GM19468 (cell line): ENCODE data around the gene MYO9A.

ENCODE experiments used
- ATAC-seq: cut with Tn5 transposase; IDR thresholded peaks from one replicate; pipeline ENCODE4 v1.9.1; 2021; ENCODE audit warnings: mild to moderate bottlenecking, moderate library complexity, moderate number of reproducible peaks; ENCODE audit not compliant: unreplicated experiment; ENCODE audit errors: extremely low read depth

The MYO9A gene

GRCh38 chr15:71974211-71974610 is 143.7 kb downstream of the MYO9A start:
- no peak for ATAC-seq

- ATAC-seq = no peak
Observed at GRCh38 chr15:71973366-71973765, 144.6 kb downstream of the MYO9A start.

- no peak for ATAC-seq
Observed at GRCh38 chr15:71971905-71972304, 146.0 kb downstream of the MYO9A start.

DNA sequence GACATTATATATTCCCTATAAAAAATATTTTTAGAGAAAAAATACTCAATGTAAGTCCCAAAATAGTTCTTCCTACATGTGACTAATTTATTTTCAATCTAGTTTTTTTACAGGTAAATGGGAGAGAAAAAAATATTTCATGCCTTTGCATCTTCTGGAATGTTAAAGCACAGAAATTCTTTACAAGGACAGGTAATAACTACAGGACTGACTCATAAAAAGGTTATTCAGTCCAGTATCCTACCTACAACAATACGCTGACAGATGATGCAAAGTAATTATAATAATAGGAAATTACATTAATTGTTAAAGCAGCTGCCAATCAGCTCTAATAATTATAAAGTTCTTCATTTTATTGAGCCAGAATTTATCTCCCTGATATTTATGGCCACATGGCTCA is 147.5 kb downstream of the MYO9A start:
- no peak for ATAC-seq

GRCh38 chr15:71962537-71962936 is 155.4 kb downstream of the MYO9A start:
- no peak for ATAC-seq

DNA sequence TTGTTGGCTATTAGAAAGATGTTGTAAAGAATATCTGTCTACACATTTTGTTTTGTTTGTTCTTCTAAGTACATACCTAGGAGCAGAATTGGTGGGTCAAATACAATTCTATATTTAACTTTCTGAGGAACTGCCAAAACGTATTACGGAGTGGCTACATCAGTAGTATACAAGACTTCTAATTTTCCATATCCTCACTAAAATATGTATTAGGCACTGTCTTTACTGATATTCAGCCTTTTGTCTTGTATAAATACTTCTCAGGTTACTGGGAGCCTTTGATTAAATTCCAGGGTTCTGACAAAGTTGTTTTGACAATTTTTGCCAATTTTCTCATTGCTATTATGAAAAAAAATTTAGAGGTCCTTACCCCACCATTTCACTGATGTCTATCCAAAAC is 160.9 kb downstream of the MYO9A start:
- no peak for ATAC-seq

DNA sequence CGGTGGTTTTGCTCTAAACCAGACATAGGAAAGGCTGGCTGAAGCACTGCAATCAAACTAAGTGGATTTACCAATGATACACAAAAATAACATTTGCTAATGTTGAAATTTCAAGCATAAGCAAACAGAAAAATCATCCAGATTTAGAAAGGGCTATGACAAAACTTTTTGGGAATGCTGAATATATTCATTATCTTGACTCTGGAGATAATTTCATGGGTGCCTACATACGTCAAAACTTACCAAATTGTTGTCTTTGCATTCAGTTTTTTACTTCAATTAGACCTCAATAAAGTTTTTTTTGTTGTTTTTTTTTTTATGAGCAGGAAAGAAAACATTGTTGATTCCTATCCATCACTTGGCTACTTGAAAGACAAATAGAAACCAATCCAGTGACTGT is 166.8 kb downstream of the MYO9A start:
- ATAC-seq = no peak

GRCh38 chr15:71945012-71945411 is 172.9 kb downstream of the MYO9A start:
- no peak for ATAC-seq

GRCh38 chr15:71943806-71944205 is 174.1 kb downstream of the MYO9A start:
- ATAC-seq = no peak

DNA sequence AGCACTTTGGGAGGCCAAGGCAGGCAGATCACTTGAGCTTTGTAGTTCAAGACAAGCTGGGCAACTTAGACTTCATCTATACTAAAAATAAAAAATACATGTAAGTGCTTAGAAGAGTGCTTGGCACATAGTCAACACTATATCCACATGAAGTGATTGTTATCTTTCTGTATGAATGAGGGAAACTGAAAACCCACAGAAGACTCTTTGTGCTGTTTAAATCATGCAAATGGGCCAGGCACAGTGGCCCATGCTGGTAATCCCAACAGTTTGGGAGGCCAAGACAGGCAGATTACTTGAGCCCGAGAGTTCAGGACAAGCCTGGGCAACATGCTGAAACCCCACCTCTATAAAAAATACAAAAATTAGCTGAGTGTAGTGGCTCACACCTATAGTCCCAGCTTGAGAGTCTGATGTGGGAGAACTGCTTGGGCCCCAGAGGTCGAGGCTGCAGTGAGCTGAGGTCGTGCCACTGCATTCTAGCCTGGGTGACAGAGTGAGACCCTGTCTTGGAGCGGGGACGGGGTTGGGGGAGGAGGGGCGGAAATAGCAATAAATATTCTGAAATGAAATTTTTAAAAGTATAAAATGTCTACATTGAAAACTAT is 177.9 kb downstream of the MYO9A start:
- no peak for ATAC-seq

GRCh38 chr15:71937650-71938311 is 180.2 kb downstream of the MYO9A start:
- no peak for ATAC-seq

GRCh38 chr15:71934446-71934845 is 183.5 kb downstream of the MYO9A start:
- no peak for ATAC-seq

DNA sequence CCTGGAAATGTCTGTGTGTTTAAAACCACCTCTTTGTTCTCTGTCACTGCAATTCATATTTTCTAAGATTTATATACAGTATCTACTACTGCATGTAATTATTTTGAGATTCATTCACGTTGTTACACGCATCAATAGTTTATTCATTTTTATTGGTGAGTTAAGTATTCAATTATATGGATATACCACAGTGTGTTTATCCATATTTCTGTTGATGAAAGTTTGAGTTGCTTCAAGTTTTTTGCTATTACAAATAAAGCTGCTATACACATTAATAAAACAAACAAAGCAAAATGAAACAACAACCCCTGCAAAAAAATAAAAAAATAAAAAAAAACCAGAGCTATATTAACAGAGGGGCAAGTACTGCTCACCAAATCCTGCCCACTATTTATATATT is 185.3 kb downstream of the MYO9A start:
- ATAC-seq = no peak

- no peak for ATAC-seq
Observed at GRCh38 chr15:71931261-71931660, 186.7 kb downstream of the MYO9A start.

GRCh38 chr15:71925145-71925544 is 192.8 kb downstream of the MYO9A start:
- no peak for ATAC-seq

DNA sequence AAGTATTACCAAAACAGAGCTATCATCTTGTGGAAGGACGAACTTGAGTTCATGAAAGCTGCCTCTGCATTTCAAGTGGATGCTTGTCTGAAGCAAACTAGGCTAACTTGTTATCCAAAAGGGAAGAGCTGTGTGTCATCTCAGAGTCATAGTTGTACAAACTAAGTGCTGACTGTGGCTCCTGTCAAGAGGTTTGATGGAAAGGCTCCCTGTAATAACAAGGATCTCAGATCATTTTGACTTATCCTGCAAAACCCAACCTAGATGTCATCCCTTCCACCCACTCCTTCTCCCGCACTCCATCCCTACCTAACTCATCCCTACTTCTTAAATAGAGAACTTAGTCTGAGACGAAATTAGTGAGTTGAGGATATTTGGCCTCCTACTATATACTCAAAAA is 196.8 kb downstream of the MYO9A start:
- ATAC-seq = no peak

- ATAC-seq = no peak
Observed at GRCh38 chr15:71920573-71920972, 197.4 kb downstream of the MYO9A start.

GRCh38 chr15:71916834-71917233 is 201.1 kb downstream of the MYO9A start:
- no peak for ATAC-seq

DNA sequence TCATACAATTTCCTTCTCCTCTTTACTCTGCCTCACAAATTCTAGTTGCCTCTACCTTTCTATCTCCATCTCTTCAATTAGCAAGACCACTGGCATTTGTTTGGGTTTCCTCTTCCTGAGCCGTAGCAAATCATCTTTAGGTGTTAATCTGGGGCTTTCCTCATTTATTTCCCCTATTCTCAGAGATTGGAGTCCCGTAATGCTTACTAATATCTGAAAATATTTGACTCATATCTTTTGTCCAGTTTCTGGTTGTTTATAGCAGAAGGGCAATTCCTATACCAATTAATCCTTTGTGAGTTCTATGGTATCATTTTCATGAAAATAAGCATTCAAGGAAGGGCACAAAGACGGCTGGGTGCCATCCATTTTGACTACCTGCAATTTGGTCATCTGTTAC is 203.9 kb downstream of the MYO9A start:
- ATAC-seq = no peak

DNA sequence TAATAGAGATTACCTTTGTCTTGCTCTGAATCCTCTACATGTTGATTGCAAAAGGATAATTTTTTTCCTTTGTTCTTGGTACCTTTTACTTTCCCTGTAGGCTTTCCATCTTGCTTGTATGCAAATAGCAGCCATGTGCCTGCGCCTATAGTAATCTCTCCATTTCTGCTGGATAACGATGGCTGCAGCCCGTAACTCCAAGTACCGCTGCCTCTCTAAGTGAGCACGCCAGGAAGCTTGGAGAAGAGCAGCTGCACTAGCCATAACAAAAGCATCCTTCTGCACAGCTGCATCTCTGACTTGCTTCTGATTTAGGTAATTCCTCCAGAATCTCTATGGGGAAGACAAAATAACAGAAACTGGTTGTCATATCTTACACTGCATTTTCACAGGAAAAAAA is 218.3 kb downstream of the MYO9A start:
- no peak for ATAC-seq

DNA sequence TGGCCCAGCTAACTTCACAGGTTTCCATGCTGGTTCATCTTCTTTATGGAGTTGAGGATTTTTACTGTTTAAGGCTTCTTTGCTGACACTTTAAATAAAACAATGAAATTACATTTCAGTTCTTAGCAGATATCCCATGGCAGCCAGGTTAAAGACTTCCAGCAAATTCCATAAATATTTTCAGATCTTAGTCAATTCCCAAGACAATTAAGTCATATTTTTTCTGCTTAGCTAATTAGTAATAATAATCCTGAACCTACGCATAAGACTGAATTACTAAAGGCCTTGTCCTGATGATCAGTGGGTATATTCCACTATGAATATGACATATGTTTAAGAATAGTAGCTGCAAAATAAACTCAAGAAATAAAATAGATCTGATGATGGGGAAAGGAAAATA is 224.3 kb downstream of the MYO9A start:
- no peak for ATAC-seq

- no peak for ATAC-seq
Observed at GRCh38 chr15:71892335-71892734, 225.6 kb downstream of the MYO9A start.
